Adrenal gland (tissue), 12 donors: ENCODE measurements around the gene FLT3LG. TPM values are rescaled to one million over a fixed set of nuclear protein-coding genes. Genes with fewer than 3 reads are reported as not detected.
"Not testable (repeated sequence)": the region's sequence is repeated elsewhere in the genome, so short reads cannot be mapped to it uniquely, and the experiment has no call there.

Source experiments
- DNase-seq, 7 donors: peaks; one replicate each; pipeline ENCODE4 v3.0.0-alpha.2; 2019 to 2020
- H3K27ac ChIP-seq, 5 donors: fragments of 200-600 bp; sonication (generic) in 4 of 5; 1 replicate in 3 of 5; 2 replicates in 2 of 5; pipeline versions ENCODE4 v1.5.1 to v1.8.0; 2016 to 2020; ENCODE audit warnings: mild to moderate bottlenecking in 1 of 5
- H3K27me3 ChIP-seq: fragments of 200-600 bp; 2 replicates; pipeline ENCODE4 v1.8.0; 2021
- H3K36me3 ChIP-seq, 2 donors: fragments of 200-600 bp; replicated peaks in 1 of 2; 1 replicate in 1 of 2; 2 replicates in 1 of 2; pipeline versions ENCODE4 v1.5.1 to v1.8.0; 2018 to 2022
- H3K4me1 ChIP-seq, 2 donors: fragments of 200-600 bp; replicated peaks in 1 of 2; 1 replicate in 1 of 2; 2 replicates in 1 of 2; pipeline versions ENCODE4 v1.5.1 to v1.8.0; 2018 to 2021
- H3K4me3 ChIP-seq, 4 donors: fragments of 200-600 bp; sonication (generic) in 3 of 4; one replicate each; pipeline ENCODE4 v1.5.1; 2016 to 2018
- H3K9me3 ChIP-seq, 3 donors: fragments of 200-600 bp; sonication (generic) in 1 of 3; replicated peaks in 1 of 3; 1 replicate in 2 of 3; 2 replicates in 1 of 3; pipeline versions ENCODE4 v1.5.1 to v1.8.0; 2016 to 2021
- CTCF ChIP-seq, 6 experiments: fragments of 450-650 bp in 4 of 6; fragments of 200-600 bp in 2 of 6; sonication (generic) in 1 of 6; IDR thresholded peaks; 1 replicate in 5 of 6; 2 replicates in 1 of 6; pipeline versions ENCODE4 v1.5.1 to v1.8.0; 2016 to 2021; ENCODE audit warnings: antibody characterized with exemption in 6 of 6, mild to moderate bottlenecking in 2 of 6, moderate library complexity in 1 of 6
- POLR2A ChIP-seq, 2 donors: fragments of 450-650 bp; IDR thresholded peaks; one replicate each; pipeline ENCODE4 v1.6.1; 2017; ENCODE audit warnings: antibody characterized with exemption in 2 of 2, mild to moderate bottlenecking in 2 of 2, moderate library complexity in 1 of 2
- WGBS, 4 donors: extraction: QIAGEN DNeasy Blood & Tissue Kit in 2 of 4; methylation state at CpG; one replicate each; pipeline versions ENCODE4 v1.1.5 to v1.1.7; 2013 to 2017; 5-methylcytosine and 5-hydroxymethylcytosine counted together
- intact Hi-C, 2 donors: fragments of 100-400 bp; cut with DNase I; formaldehyde crosslinking; loops; one replicate each; pipeline versions ENCODE4 v1.14.1 to v1.15.0; 2022 to 2023
- polyA plus RNA-seq, 3 donors: library from polyadenylated mRNA; stranded (reverse); fragments of 200-250 nt in 2 of 3; fragments of 350-450 nt in 1 of 3; fragmentation: Illumina TruSeq in 1 of 3; extraction: RNeasy Lipid Tissue Mini Kit (QIAGEN cat#74804) in 1 of 3; gene quantifications; one replicate each; pipeline ENCODE4 v1.2.3, GENCODE V29; 2013 to 2014
- total RNA-seq, 9 donors: library from RNA; depleted of rRNA in 4 of 9; stranded (reverse); fragments of >200 nt in 4 of 9; fragments of 120-200 nt in 1 of 9; fragmentation: NEBNext Ultra II Directional in 1 of 9; extraction: Animal tissue kit (Norgen Biotek cat#: 25700) in 1 of 9; gene quantifications; one replicate each; pipeline versions ENCODE4 v1.1.0 to v1.2.4, GENCODE V29; 2013 to 2023
- donor health status: healthy with polysubstance abuse.
- donor health status: Bipolar disorder and iron deficiency.
- donor health status: DM: yes; HTN: yes; CAD: no.
- donor health status: DM: no; HTN: no; CAD: no.
- donor health status: DM: no; HTN: no; CAD: no.
- donor health status: DM: yes; HTN: yes; CAD: no.

The FLT3LG gene
- total and polyA plus RNA-seq, 12 donors = 1.2 to 33.8 (median 8.7) TPM

- Histone ChIP-seq H3K4me1 (peaks cover 3 to 13% of the 10 kb centered on the region in 2 donors), H3K9me3 (no peaks in the 10 kb centered on the region), H3K27ac (peak overlapping the region in 2 of 5 donors; percentile 72 to 77), H3K4me3 (no peak overlapping the region), H3K27me3 (no peaks in the 10 kb centered on the region), H3K36me3 (peaks cover 0 to 5% of the 10 kb centered on the region in 2 donors)
- no peak for DNase-seq
- intact Hi-C loops = no loop called here
- TF ChIP-seq POLR2A (IDR thresholded peaks at IDR 0.05) (no peak), CTCF (IDR thresholded peaks at IDR 0.05) (no peak)
- WGBS, 4 donors = 73 to 82% (median 78%) methylated on average over 5 of the region's 5 CpGs
Measured at GRCh38 chr19:49456326-49456725, 17.7 kb upstream of the FLT3LG start.

GRCh38 chr19:49458567-49458903 lies 15.5 kb upstream of the FLT3LG start:
- no peak for TF ChIP-seq CTCF (IDR thresholded peaks at IDR 0.05)
- no peak for TF ChIP-seq POLR2A (IDR thresholded peaks at IDR 0.05)
- Histone ChIP-seq H3K36me3 (peaks cover 0 to 5% of the 10 kb centered on the region in 2 donors), H3K27ac (peak overlapping the region in 3 of 5 donors; percentile 0 to 72 (median 49)), H3K4me3 (no peak overlapping the region), H3K27me3 (no peaks in the 10 kb centered on the region), H3K4me1 (peaks cover 3 to 13% of the 10 kb centered on the region in 2 donors), H3K9me3 (no peaks in the 10 kb centered on the region)
- WGBS, 4 donors = 82 to 94% (median 90%) methylated on average over 3 to 5 of the region's 5 CpGs
- intact Hi-C loops = no loop called here
- DNase-seq = no peak

- H3K4me3 ChIP-seq = no peak overlapping the region
- intact Hi-C loops = no loop called here
- WGBS, 4 donors = 87 to 94% (median 90%) methylated on average over 12 of the region's 12 CpGs
- TF ChIP-seq POLR2A (IDR thresholded peaks at IDR 0.05) = no peak
- TF ChIP-seq CTCF (IDR thresholded peaks at IDR 0.05) = no peak
- no peaks in the 10 kb centered on the region for H3K27me3 ChIP-seq
- DNase-seq = no peak
- no peak overlapping the region for H3K27ac ChIP-seq
- H3K9me3 ChIP-seq = no peaks in the 10 kb centered on the region
- peaks cover 0 to 5% of the 10 kb centered on the region in 2 donors for H3K36me3 ChIP-seq
- peaks cover 0 to 5% of the 10 kb centered on the region in 2 donors for H3K4me1 ChIP-seq
Measured at GRCh38 chr19:49459388-49459787, 14.6 kb upstream of the FLT3LG start.

- H3K27ac ChIP-seq, H3K4me1 ChIP-seq, DNase-seq, intact Hi-C loops, H3K9me3 ChIP-seq, H3K4me3 ChIP-seq, H3K27me3 ChIP-seq: not testable (repeated sequence)
- WGBS, 4 donors = 0% methylated on average over 1 of the region's 1 CpG; no CpG with 5 or more reads in 3 of the 4 donors
- H3K36me3 ChIP-seq = peaks cover 0 to 12% of the 10 kb centered on the region in 2 donors
Measured at GRCh38 chr19:49461130-49461529, 12.9 kb upstream of the FLT3LG start.

GRCh38 chr19:49461656-49462055 lies 12.4 kb upstream of the FLT3LG start:
- 95 to 98% (median 96%) methylated on average over 27 to 37 of the region's 37 CpGs for WGBS, 4 donors
- Histone ChIP-seq H3K27ac (no peak overlapping the region), H3K4me3 (no peak overlapping the region), H3K9me3 (no peaks in the 10 kb centered on the region), H3K4me1 (peaks cover 0 to 3% of the 10 kb centered on the region in 2 donors), H3K36me3 (peaks cover 0 to 14% of the 10 kb centered on the region in 2 donors), H3K27me3 (no peaks in the 10 kb centered on the region)
- intact Hi-C loops = no loop called here
- DNase-seq = no peak
- TF ChIP-seq POLR2A (IDR thresholded peaks at IDR 0.05) = no peak
- TF ChIP-seq CTCF (IDR thresholded peaks at IDR 0.05) = no peak
